Suprapubic skin (tissue), 4 donors: ENCODE results near the gene GPR82. TPM values are rescaled to one million over a fixed set of nuclear protein-coding genes. Genes with fewer than 3 reads are reported as not detected.

Source experiments
- DNase-seq, 2 donors: peaks; one replicate each; pipeline ENCODE4 v3.0.0-alpha.2; 2019; ENCODE audit warnings: low spot score in 2 of 2
- H3K27ac ChIP-seq: fragments of 200-600 bp; sonication (generic); one replicate; pipeline ENCODE4 v1.5.1; 2019
- H3K27me3 ChIP-seq: fragments of 200-600 bp; sonication (generic); one replicate; pipeline ENCODE4 v1.5.1; 2019
- H3K36me3 ChIP-seq: fragments of 200-600 bp; sonication (generic); one replicate; pipeline ENCODE4 v1.5.1; 2019
- H3K4me1 ChIP-seq: fragments of 200-600 bp; sonication (generic); one replicate; pipeline ENCODE4 v1.5.1; 2019
- H3K4me3 ChIP-seq: fragments of 200-600 bp; sonication (generic); one replicate; pipeline ENCODE4 v1.5.1; 2019; ENCODE audit warnings: mild to moderate bottlenecking
- H3K9me3 ChIP-seq: fragments of 200-600 bp; sonication (generic); one replicate; pipeline ENCODE4 v1.5.1; 2019
- EP300 ChIP-seq: sonication (generic); formaldehyde crosslinking; IDR thresholded peaks from one replicate; pipeline ENCODE4 v1.6.1; 2017; ENCODE audit warnings: antibody characterized with exemption
- POLR2A ChIP-seq, 2 donors: fragments of 450-650 bp; IDR thresholded peaks; one replicate each; pipeline ENCODE4 v1.6.1; 2017; ENCODE audit warnings: antibody characterized with exemption in 2 of 2, mild to moderate bottlenecking in 2 of 2, moderate library complexity in 2 of 2
- POLR2AphosphoS5 ChIP-seq, 3 donors: sonication (generic); formaldehyde crosslinking; IDR thresholded peaks; one replicate each; pipeline ENCODE4 v1.6.1; 2017; ENCODE audit warnings: antibody characterized with exemption in 3 of 3
- WGBS: methylation state at CpG from one replicate; pipeline ENCODE4 v1.1.5; 2018; 5-methylcytosine and 5-hydroxymethylcytosine counted together
- total RNA-seq, 4 donors: library from RNA; depleted of rRNA; stranded (reverse); fragments of >200 nt; gene quantifications; one replicate each; pipeline ENCODE4 v1.1.0, GENCODE V29; 2016
- TF ChIP-seq, protein P1 (sequence below), 2 donors: fragments of 200-600 bp in 1 of 2; fragments of 450-650 bp in 1 of 2; sonication (generic) in 1 of 2; IDR thresholded peaks; one replicate each; pipeline ENCODE4 v1.5.1; 2016 to 2019; ENCODE audit warnings: antibody characterized with exemption in 2 of 2, mild to moderate bottlenecking in 1 of 2, moderate library complexity in 1 of 2

The GPR82 gene
- total RNA-seq, 4 donors from 2014 or later = 0.18 TPM; not detected in 3

DNA sequence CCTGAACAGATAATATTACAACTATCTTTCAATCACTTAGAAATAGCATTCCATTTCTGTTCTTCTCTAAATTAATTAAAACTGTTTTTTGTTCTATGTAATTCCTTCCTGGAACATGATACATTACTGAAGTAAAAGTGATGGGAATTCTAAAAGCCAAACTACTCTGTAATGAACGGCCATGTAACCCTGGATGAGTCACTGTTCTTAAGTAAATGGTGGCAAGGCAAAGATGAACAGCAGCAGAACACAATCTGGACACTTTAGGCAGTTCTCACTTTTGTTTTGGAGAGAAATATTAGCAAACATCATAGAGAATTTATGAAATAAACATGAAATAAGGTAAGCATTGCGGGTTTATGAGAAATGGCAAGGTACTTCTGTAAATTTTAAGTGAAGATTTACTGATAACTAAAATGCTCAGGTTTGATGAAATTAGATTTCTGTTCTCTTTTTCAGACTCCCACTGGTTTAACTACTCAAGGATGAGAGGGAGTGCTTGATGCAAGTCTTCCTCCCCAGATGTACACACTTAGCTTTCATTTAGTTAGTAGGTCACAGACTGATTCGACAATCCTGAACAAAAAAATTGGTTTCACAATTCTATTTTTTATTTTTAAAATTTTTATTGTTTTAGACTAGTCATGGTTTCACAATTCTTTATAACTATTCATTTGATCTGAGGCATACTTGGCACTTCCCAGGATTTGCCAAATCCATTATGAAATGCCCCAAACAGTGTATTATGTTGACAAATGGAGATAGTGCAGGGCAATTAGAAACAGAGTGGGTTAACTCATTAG, 964 bp upstream of the GPR82 start:
- no peaks in the 10 kb centered on the region for H3K4me1 ChIP-seq
- H3K36me3 ChIP-seq = no peaks in the 10 kb centered on the region
- H3K27me3 ChIP-seq = no peaks in the 10 kb centered on the region
- no peaks in the 10 kb centered on the region for H3K9me3 ChIP-seq
- WGBS = 72% methylated on average over 3 of the region's 3 CpGs
- H3K27ac ChIP-seq = no peak overlapping the region
- no peak overlapping the region for H3K4me3 ChIP-seq
- DNase-seq = no peak
- TF ChIP-seq EP300 (no peak), POLR2A (IDR thresholded peaks at IDR 0.05) (no peak), POLR2AphosphoS5 (IDR thresholded peaks at IDR 0.05) (no peak)

DNA sequence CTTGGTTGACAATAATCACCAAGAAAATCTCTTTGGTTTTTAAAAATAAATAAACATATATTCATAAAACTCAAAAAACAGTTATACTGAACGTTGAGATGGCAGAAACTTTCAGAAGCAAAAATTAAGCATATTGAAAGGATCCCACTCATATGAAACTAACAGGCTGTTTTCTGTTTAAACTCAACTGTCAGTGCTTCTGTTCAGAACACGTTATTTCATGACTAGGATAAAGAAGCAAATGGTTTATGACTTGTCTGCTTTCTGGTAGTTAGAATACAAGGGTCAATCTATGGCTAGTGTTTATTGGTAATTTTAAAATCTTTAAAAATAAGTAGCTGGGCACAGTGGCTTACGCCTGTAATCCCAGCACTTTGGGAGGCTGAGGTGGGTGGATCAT, 4.1 kb downstream of the GPR82 start:
- DNase-seq = no peak
- Histone ChIP-seq H3K9me3 (no peaks in the 10 kb centered on the region), H3K36me3 (no peaks in the 10 kb centered on the region), H3K27ac (no peak overlapping the region), H3K4me1 (no peaks in the 10 kb centered on the region), H3K27me3 (no peaks in the 10 kb centered on the region), H3K4me3 (no peak overlapping the region)
- WGBS = 68% methylated on average over 3 of the region's 3 CpGs
- TF ChIP-seq POLR2A (IDR thresholded peaks at IDR 0.05) (no peak), POLR2AphosphoS5 (IDR thresholded peaks at IDR 0.05) (no peak), EP300 (no peak)
- TF ChIP-seq, protein P1, sequence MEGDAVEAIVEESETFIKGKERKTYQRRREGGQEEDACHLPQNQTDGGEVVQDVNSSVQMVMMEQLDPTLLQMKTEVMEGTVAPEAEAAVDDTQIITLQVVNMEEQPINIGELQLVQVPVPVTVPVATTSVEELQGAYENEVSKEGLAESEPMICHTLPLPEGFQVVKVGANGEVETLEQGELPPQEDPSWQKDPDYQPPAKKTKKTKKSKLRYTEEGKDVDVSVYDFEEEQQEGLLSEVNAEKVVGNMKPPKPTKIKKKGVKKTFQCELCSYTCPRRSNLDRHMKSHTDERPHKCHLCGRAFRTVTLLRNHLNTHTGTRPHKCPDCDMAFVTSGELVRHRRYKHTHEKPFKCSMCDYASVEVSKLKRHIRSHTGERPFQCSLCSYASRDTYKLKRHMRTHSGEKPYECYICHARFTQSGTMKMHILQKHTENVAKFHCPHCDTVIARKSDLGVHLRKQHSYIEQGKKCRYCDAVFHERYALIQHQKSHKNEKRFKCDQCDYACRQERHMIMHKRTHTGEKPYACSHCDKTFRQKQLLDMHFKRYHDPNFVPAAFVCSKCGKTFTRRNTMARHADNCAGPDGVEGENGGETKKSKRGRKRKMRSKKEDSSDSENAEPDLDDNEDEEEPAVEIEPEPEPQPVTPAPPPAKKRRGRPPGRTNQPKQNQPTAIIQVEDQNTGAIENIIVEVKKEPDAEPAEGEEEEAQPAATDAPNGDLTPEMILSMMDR (IDR thresholded peaks at IDR 0.05) = no peak

DNA sequence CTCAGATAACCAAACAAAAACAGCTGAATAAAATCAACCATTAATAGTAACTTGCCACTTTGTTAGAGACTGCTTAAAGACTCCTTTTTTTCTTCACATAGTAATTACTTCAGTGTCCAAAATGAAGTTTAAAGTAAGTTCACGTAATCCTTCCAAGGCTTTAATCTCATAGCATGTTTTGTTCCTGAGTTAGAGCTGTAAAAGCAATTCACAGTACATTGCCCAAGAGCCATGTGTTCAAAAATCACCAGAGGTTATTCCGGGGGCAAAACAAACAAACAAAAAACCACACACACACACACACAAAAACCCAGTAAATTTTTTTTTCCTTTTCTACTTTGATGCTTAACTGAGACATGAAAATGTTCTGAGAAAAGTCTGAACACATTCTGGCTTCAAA, 6.1 kb downstream of the GPR82 start:
- Histone ChIP-seq H3K9me3 (no peaks in the 10 kb centered on the region), H3K4me3 (no peak overlapping the region), H3K4me1 (no peaks in the 10 kb centered on the region), H3K36me3 (no peaks in the 10 kb centered on the region), H3K27ac (no peak overlapping the region), H3K27me3 (no peaks in the 10 kb centered on the region)
- DNase-seq = no peak
- WGBS = 66% methylated on average over 2 of the region's 2 CpGs
- TF ChIP-seq POLR2A (IDR thresholded peaks at IDR 0.05) (no peak), EP300 (no peak), POLR2AphosphoS5 (IDR thresholded peaks at IDR 0.05) (no peak)
- TF ChIP-seq, protein P1 (IDR thresholded peaks at IDR 0.05) = no peak

DNA sequence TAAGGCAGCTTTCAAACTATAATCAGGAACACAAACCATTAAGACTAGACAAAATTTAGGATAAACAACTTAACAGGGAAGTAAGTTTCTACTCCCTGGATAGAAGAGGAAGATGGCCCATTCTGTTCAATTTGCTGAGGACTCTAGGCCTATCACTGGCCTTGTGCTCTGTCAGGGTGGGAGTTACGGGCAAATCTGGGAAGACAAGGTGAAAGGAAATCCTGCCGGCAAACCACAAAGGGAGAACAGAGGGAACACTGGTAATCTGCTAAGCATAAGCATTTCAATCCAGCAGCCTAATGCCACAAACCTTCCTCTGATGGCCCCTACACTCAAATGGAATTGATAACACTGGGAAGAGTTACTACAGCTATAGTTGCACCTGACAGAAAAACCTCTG, 8.3 kb downstream of the GPR82 start:
- H3K36me3 ChIP-seq = no peaks in the 10 kb centered on the region
- no peak for DNase-seq
- no peaks in the 10 kb centered on the region for H3K9me3 ChIP-seq
- TF ChIP-seq POLR2A (IDR thresholded peaks at IDR 0.05) (no peak), POLR2AphosphoS5 (IDR thresholded peaks at IDR 0.05) (no peak), EP300 (no peak)
- TF ChIP-seq, protein P1 (IDR thresholded peaks at IDR 0.05) = no peak
- no peak overlapping the region for H3K27ac ChIP-seq
- H3K4me3 ChIP-seq = no peak overlapping the region
- no peaks in the 10 kb centered on the region for H3K27me3 ChIP-seq
- H3K4me1 ChIP-seq = no peaks in the 10 kb centered on the region
- WGBS = 90% methylated on average over 2 of the region's 2 CpGs

- no peaks in the 10 kb centered on the region for H3K36me3 ChIP-seq
- H3K27me3 ChIP-seq = no peaks in the 10 kb centered on the region
- no peak overlapping the region for H3K27ac ChIP-seq
- no peaks in the 10 kb centered on the region for H3K4me1 ChIP-seq
- no peak for DNase-seq
- 64% methylated on average over 1 of the region's 1 CpG for WGBS
- TF ChIP-seq POLR2AphosphoS5 (IDR thresholded peaks at IDR 0.05) (no peak), POLR2A (IDR thresholded peaks at IDR 0.05) (no peak)
- TF ChIP-seq, protein P1 (IDR thresholded peaks at IDR 0.05) = no peak
- H3K9me3 ChIP-seq = no peaks in the 10 kb centered on the region
- no peak overlapping the region for H3K4me3 ChIP-seq
Measured at GRCh38 chrX:41733939-41734338, 10.0 kb downstream of the GPR82 start.
